ENCODE measurements around the gene PDZD2.

DNA sequence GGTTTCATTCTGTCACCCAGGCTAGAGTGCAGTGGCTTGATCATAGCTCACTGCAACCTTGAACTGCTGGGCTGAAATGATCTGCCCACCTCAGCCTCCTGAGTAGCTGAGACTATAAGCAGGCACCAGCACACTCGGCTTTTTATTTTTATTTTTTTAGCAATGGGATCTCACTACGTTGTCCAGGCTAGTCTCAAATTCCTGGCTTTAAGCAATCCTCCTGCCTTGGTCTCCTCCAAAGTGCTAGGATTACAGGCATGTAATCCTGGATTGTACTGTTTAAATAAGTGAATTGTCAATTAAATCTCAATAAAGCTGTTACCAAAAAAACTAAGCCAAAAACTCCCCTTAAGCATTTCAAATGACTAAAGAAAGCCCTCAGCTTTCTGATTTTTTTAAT, 516.3 kb downstream of the PDZD2 start:
- TF ChIP-seq, protein P1, sequence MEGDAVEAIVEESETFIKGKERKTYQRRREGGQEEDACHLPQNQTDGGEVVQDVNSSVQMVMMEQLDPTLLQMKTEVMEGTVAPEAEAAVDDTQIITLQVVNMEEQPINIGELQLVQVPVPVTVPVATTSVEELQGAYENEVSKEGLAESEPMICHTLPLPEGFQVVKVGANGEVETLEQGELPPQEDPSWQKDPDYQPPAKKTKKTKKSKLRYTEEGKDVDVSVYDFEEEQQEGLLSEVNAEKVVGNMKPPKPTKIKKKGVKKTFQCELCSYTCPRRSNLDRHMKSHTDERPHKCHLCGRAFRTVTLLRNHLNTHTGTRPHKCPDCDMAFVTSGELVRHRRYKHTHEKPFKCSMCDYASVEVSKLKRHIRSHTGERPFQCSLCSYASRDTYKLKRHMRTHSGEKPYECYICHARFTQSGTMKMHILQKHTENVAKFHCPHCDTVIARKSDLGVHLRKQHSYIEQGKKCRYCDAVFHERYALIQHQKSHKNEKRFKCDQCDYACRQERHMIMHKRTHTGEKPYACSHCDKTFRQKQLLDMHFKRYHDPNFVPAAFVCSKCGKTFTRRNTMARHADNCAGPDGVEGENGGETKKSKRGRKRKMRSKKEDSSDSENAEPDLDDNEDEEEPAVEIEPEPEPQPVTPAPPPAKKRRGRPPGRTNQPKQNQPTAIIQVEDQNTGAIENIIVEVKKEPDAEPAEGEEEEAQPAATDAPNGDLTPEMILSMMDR (IDR thresholded peaks at IDR 0.05; ENCODE audit: poor library complexity), result no peak
- TF ChIP-seq EZH2 (IDR thresholded peaks at IDR 0.05; ENCODE audit: borderline replicate concordance), result no peak
- no peak for TF ChIP-seq EZH2phosphoT487 (IDR thresholded peaks at IDR 0.05; ENCODE audit: low read depth, severe bottlenecking, unreplicated experiment)

All from hepatocyte (in vitro differentiated cells).